Adrenal gland (tissue), 12 donors: ENCODE results near the gene SLC2A6. TPM values are rescaled to one million over a fixed set of nuclear protein-coding genes. Genes with fewer than 3 reads are reported as not detected.

Source experiments
- DNase-seq, 7 donors: peaks; one replicate each; pipeline ENCODE4 v3.0.0-alpha.2; 2019 to 2020
- H3K27ac ChIP-seq, 5 donors: fragments of 200-600 bp; sonication (generic) in 4 of 5; 1 replicate in 3 of 5; 2 replicates in 2 of 5; pipeline versions ENCODE4 v1.5.1 to v1.8.0; 2016 to 2020; ENCODE audit warnings: mild to moderate bottlenecking in 1 of 5
- H3K27me3 ChIP-seq: fragments of 200-600 bp; 2 replicates; pipeline ENCODE4 v1.8.0; 2021
- H3K36me3 ChIP-seq, 2 donors: fragments of 200-600 bp; replicated peaks in 1 of 2; 1 replicate in 1 of 2; 2 replicates in 1 of 2; pipeline versions ENCODE4 v1.5.1 to v1.8.0; 2018 to 2022
- H3K4me1 ChIP-seq, 2 donors: fragments of 200-600 bp; replicated peaks in 1 of 2; 1 replicate in 1 of 2; 2 replicates in 1 of 2; pipeline versions ENCODE4 v1.5.1 to v1.8.0; 2018 to 2021
- H3K4me3 ChIP-seq, 4 donors: fragments of 200-600 bp; sonication (generic) in 3 of 4; one replicate each; pipeline ENCODE4 v1.5.1; 2016 to 2018
- H3K9me3 ChIP-seq, 3 donors: fragments of 200-600 bp; sonication (generic) in 1 of 3; replicated peaks in 1 of 3; 1 replicate in 2 of 3; 2 replicates in 1 of 3; pipeline versions ENCODE4 v1.5.1 to v1.8.0; 2016 to 2021
- POLR2A ChIP-seq, 2 donors: fragments of 450-650 bp; IDR thresholded peaks; one replicate each; pipeline ENCODE4 v1.6.1; 2017; ENCODE audit warnings: antibody characterized with exemption in 2 of 2, mild to moderate bottlenecking in 2 of 2, moderate library complexity in 1 of 2
- WGBS, 4 donors: extraction: QIAGEN DNeasy Blood & Tissue Kit in 2 of 4; methylation state at CpG; one replicate each; pipeline versions ENCODE4 v1.1.5 to v1.1.7; 2013 to 2017; 5-methylcytosine and 5-hydroxymethylcytosine counted together
- intact Hi-C, 2 donors: fragments of 100-400 bp; cut with DNase I; formaldehyde crosslinking; loops; one replicate each; pipeline versions ENCODE4 v1.14.1 to v1.15.0; 2022 to 2023
- polyA plus RNA-seq, 3 donors: library from polyadenylated mRNA; stranded (reverse); fragments of 200-250 nt in 2 of 3; fragments of 350-450 nt in 1 of 3; fragmentation: Illumina TruSeq in 1 of 3; extraction: RNeasy Lipid Tissue Mini Kit (QIAGEN cat#74804) in 1 of 3; gene quantifications; one replicate each; pipeline ENCODE4 v1.2.3, GENCODE V29; 2013 to 2014
- total RNA-seq, 9 donors: library from RNA; depleted of rRNA in 4 of 9; stranded (reverse); fragments of >200 nt in 4 of 9; fragments of 120-200 nt in 1 of 9; fragmentation: NEBNext Ultra II Directional in 1 of 9; extraction: Animal tissue kit (Norgen Biotek cat#: 25700) in 1 of 9; gene quantifications; one replicate each; pipeline versions ENCODE4 v1.1.0 to v1.2.4, GENCODE V29; 2013 to 2023
- TF ChIP-seq, protein P1 (sequence below), 6 experiments: fragments of 450-650 bp in 4 of 6; fragments of 200-600 bp in 2 of 6; sonication (generic) in 1 of 6; IDR thresholded peaks; 1 replicate in 5 of 6; 2 replicates in 1 of 6; pipeline versions ENCODE4 v1.5.1 to v1.8.0; 2016 to 2021; ENCODE audit warnings: antibody characterized with exemption in 6 of 6, mild to moderate bottlenecking in 2 of 6, moderate library complexity in 1 of 6
- donor health status: healthy with polysubstance abuse.
- donor health status: Bipolar disorder and iron deficiency.
- donor health status: DM: yes; HTN: yes; CAD: no.
- donor health status: DM: no; HTN: no; CAD: no.
- donor health status: DM: no; HTN: no; CAD: no.
- donor health status: DM: yes; HTN: yes; CAD: no.

SLC2A6 gene
- total and polyA plus RNA-seq, 12 donors: 1.4 to 79.1 (median 5.8) TPM

DNA sequence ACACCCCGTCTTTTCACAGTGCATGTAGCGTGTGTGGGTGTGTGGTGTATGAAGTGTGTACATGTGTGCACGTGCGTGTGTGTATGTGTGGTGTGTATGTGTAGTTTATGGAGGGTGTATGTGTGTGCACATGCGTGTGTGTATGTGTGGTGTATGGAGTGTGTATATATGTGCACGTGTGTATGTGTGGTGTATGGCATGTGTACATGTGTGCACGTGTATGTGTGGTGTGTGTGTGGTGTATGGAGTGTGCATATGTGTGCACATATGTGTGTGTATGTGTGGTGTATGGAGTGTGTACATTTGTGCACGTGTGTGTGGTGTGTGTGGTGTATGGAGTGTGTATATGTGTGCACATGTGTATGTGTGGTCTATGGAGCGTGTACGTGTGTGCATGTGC, 32.7 kb upstream of the SLC2A6 start:
- DNase-seq: no peak

DNA sequence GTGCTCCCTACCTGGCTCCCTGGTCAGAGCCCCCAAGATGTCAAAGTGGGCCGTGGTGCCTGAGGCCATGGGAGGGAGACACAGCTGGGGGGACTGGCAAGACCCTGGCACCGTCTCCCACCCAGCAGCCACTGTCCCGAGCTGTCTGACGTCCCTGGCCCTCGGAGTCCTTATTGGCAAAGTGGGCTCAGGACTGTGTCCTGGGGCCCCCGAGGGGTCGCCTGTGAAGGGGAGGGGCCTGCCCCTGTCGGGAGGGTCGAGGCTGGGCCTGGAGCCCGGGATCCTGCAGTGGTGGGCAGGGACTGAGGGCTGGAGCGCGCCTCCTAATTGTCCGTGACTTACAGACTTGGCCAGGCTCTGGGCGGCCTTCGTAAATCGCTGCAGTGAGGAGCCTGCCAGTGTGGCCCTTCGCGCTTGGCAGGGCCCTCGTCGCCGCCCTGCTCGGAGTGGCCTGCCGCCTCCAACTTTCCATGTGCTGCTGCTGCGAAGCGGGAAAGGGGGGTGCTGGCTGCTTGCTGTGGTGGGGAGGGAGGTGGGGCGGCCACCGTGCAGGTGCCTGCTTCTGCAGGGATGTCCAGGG, 32.1 kb upstream of the SLC2A6 start:
- Histone ChIP-seq H3K27me3 (no peaks in the 10 kb centered on the region), H3K4me1 (peaks cover 9 to 25% of the 10 kb centered on the region in 2 donors), H3K4me3 (no peak overlapping the region), H3K9me3 (no peaks in the 10 kb centered on the region), H3K27ac (no peak overlapping the region), H3K36me3 (no peaks in the 10 kb centered on the region)
- intact Hi-C loops: no loop called here
- WGBS, 4 donors: 75 to 97% (median 86%) methylated on average over 13 to 27 of the region's 27 CpGs
- TF ChIP-seq, protein P1, sequence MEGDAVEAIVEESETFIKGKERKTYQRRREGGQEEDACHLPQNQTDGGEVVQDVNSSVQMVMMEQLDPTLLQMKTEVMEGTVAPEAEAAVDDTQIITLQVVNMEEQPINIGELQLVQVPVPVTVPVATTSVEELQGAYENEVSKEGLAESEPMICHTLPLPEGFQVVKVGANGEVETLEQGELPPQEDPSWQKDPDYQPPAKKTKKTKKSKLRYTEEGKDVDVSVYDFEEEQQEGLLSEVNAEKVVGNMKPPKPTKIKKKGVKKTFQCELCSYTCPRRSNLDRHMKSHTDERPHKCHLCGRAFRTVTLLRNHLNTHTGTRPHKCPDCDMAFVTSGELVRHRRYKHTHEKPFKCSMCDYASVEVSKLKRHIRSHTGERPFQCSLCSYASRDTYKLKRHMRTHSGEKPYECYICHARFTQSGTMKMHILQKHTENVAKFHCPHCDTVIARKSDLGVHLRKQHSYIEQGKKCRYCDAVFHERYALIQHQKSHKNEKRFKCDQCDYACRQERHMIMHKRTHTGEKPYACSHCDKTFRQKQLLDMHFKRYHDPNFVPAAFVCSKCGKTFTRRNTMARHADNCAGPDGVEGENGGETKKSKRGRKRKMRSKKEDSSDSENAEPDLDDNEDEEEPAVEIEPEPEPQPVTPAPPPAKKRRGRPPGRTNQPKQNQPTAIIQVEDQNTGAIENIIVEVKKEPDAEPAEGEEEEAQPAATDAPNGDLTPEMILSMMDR (IDR thresholded peaks at IDR 0.05): no peak
- no peak for TF ChIP-seq POLR2A (IDR thresholded peaks at IDR 0.05)
- DNase-seq: no peak

More for the DNA sequence above, 32.7 kb upstream of the SLC2A6 start:
- 81 to 86% (median 83%) methylated on average over 10 of the region's 10 CpGs for WGBS, 4 donors
- intact Hi-C loops: no loop called here
- no peak for TF ChIP-seq POLR2A (IDR thresholded peaks at IDR 0.05)
- TF ChIP-seq, protein P1 (IDR thresholded peaks at IDR 0.05): no peak
- Histone ChIP-seq H3K9me3 (no peaks in the 10 kb centered on the region), H3K4me3 (no peak overlapping the region), H3K27me3 (no peaks in the 10 kb centered on the region), H3K27ac (no peak overlapping the region), H3K4me1 (peaks cover 4 to 19% of the 10 kb centered on the region in 2 donors), H3K36me3 (no peaks in the 10 kb centered on the region)

DNA sequence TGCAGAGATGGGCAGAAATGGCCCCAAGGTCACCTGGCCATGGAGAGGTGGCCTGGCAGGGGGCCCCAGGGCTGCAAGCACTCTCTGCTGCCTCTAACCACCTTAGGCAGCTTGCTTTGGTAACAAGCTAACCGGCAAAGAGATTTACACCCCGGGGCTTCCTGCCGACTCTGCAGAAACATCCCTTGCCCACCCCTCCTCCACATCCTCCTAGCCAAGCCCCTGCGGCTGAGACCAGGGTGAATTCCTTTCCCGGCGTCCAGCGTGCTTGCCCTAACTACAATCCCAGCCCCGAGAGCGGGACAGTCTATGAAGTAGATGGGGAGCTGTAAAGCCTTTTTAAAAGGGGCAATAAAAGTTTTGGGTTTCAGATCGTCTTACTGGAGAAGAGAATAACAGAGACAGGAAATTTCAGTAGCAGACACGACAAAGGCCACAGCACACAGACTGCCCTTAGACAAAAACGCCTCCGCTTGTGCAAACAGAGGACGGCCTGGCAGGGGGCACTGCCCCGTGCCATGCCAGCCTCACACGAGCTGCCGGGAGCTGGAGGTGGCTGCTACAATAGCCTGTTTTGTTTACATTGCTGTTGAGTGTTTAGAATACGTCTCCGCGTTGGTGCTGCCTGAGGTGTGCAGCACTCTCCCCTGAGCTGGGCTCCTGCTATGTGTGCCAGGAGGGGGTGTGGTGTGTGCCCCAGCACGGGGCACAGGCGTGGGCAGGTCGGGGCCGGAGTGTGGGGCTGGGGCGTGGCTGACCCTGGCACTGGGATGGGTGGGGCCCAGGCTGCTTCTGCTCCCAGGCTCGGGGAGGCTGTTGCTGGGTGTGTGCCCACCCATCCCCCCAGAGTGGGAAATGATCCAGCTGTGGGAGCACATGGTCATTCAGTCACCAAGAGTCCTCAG, 30.5 kb upstream of the SLC2A6 start:
- Histone ChIP-seq H3K4me1 (peaks cover 9 to 25% of the 10 kb centered on the region in 2 donors), H3K4me3 (no peak overlapping the region), H3K27ac (no peak overlapping the region), H3K36me3 (no peaks in the 10 kb centered on the region), H3K9me3 (no peaks in the 10 kb centered on the region), H3K27me3 (no peaks in the 10 kb centered on the region)
- no peak for TF ChIP-seq POLR2A (IDR thresholded peaks at IDR 0.05)
- TF ChIP-seq, protein P1 (IDR thresholded peaks at IDR 0.05): no peak
- intact Hi-C loops: no loop called here
- DNase-seq: no peak
- WGBS, 4 donors: 35 to 45% (median 39%) methylated on average over 16 to 26 of the region's 26 CpGs

DNA sequence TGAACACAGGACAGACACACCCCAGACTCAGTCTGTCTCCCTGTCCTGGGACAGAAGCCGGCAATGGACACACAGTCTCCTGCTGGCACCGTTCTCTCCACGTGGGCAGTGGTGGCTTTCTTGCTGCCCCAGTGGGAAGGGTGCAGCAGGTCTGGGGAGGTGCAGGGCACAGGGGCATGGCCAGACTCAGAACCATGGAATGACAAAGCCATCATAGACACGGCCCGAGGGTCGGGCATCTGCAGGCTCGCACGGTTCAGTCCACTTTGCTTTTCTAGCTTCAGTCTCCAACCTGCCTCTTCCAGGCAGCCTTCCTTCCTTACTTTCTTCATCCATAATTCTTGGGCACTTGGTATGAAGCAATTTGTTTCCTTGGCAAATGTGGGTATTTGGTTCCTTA, 29.1 kb upstream of the SLC2A6 start:
- no peak for TF ChIP-seq POLR2A (IDR thresholded peaks at IDR 0.05)
- TF ChIP-seq, protein P1 (IDR thresholded peaks at IDR 0.05): no peak

More for the DNA sequence above, 29.1 kb upstream of the SLC2A6 start:
- Histone ChIP-seq H3K4me3 (no peak overlapping the region), H3K27ac (no peak overlapping the region), H3K36me3 (no peaks in the 10 kb centered on the region), H3K9me3 (no peaks in the 10 kb centered on the region), H3K27me3 (no peaks in the 10 kb centered on the region), H3K4me1 (peaks cover 9 to 23% of the 10 kb centered on the region in 2 donors)
- intact Hi-C loops: no loop called here
- 83 to 95% (median 87%) methylated on average over 5 to 8 of the region's 8 CpGs for WGBS, 4 donors
- DNase-seq: no peak
